Activated T-cell treated with anti-CD3 and anti-CD28 coated beads, Interleukin-2, amount 50 U/mL, for 1 hour (primary cell): ENCODE results near the gene NEAT1.

ENCODE experiments used
- DNase-seq: peaks from one replicate; pipeline ENCODE4 v3.0.0-alpha.2; 2020

The NEAT1 gene

GRCh38 chr11:65422633-65423515 is at the start of gene NEAT1:
NEAT1 (plus strand) TSS chr11:65422798.
- DNase-seq = peak; percentile 89

- DNase-seq = no peak
Measured at GRCh38 chr11:65373839-65374580, 48.6 kb upstream of the NEAT1 start.

GRCh38 chr11:65375012-65375411 is 47.6 kb upstream of the NEAT1 start:
- DNase-seq = no peak

- DNase-seq = no peak
Measured at GRCh38 chr11:65376138-65376713, 46.4 kb upstream of the NEAT1 start.

- DNase-seq = no peak
Measured at GRCh38 chr11:65377036-65377435, 45.6 kb upstream of the NEAT1 start.

- no peak for DNase-seq
Measured at GRCh38 chr11:65377777-65378176, 44.8 kb upstream of the NEAT1 start.

- no peak for DNase-seq
Measured at GRCh38 chr11:65378208-65378927, 44.2 kb upstream of the NEAT1 start.

GRCh38 chr11:65378928-65379638 is 43.5 kb upstream of the NEAT1 start:
- DNase-seq = no peak

- DNase-seq = no peak
Measured at GRCh38 chr11:65379698-65380459, 42.7 kb upstream of the NEAT1 start.

- no peak for DNase-seq
Measured at GRCh38 chr11:65380460-65381119, 42.0 kb upstream of the NEAT1 start.

- DNase-seq = no peak
Measured at GRCh38 chr11:65381716-65382032, 40.9 kb upstream of the NEAT1 start.

GRCh38 chr11:65382033-65382803 is 40.4 kb upstream of the NEAT1 start, which contains the start of gene SLC25A45:
SLC25A45 (minus strand) TSS chr11:65382646; CDS start chr11:65381951, 695 bp downstream.
- DNase-seq = peak; percentile 92

- DNase-seq = no peak
Measured at GRCh38 chr11:65382804-65383368, 39.7 kb upstream of the NEAT1 start.

GRCh38 chr11:65383778-65384177 is 38.8 kb upstream of the NEAT1 start:
- DNase-seq = no peak

GRCh38 chr11:65384301-65384889 is 38.2 kb upstream of the NEAT1 start:
- DNase-seq = no peak

- peak; percentile 92 for DNase-seq
Measured at GRCh38 chr11:65386307-65387140, 36.1 kb upstream of the NEAT1 start, which contains the start of gene FRMD8. FRMD8 (plus strand) TSS chr11:65386637; CDS start chr11:65387037, 400 bp downstream.

- DNase-seq = no peak
Measured at GRCh38 chr11:65388731-65389130, 33.9 kb upstream of the NEAT1 start.

GRCh38 chr11:65389294-65389980 is 33.2 kb upstream of the NEAT1 start:
- DNase-seq = no peak
